WTC11 (cell line): ENCODE measurements around the gene BANK1. TPM values are rescaled to one million over a fixed set of nuclear protein-coding genes. Genes with fewer than 3 reads are reported as not detected.

Experiments
- ATAC-seq: fragments of 200-7000 bp; cut with Tn5 transposase; 2 replicates; pipeline ENCODE4 v1.10.0; 2021; ENCODE audit warnings: mild to moderate bottlenecking, moderate library complexity
- CTCF ChIA-PET: fragments of 300-600 bp; sonication (Branson Sonifier 250); formaldehyde crosslinking; loops from one replicate; lab custom pipeline; 2021; ENCODE audit warnings: antibody characterized with exemption; lab: Charles Lee
- POLR2A ChIA-PET: fragments of 350-600 bp; sonication (Branson Sonifier 250); formaldehyde crosslinking; loops from one replicate; lab custom pipeline; 2021; ENCODE audit warnings: antibody characterized with exemption; lab: Charles Lee
- DNase-seq: peaks from one replicate; pipeline ENCODE4 v3.0.0; 2021; ENCODE audit warnings: low spot score
- H3K27ac Mint-ChIP-seq: 2 replicates; pipeline ENCODE4 v1.8.0; 2021; ENCODE audit warnings: mixed read lengths
- H3K27me3 Mint-ChIP-seq: 2 replicates; pipeline ENCODE4 v1.8.0; 2021; ENCODE audit warnings: low read depth, mild to moderate bottlenecking, moderate library complexity, mixed read lengths
- H3K36me3 Mint-ChIP-seq: 2 replicates; pipeline ENCODE4 v1.8.0; 2021; ENCODE audit warnings: mixed read lengths
- H3K4me1 Mint-ChIP-seq: 2 replicates; pipeline ENCODE4 v1.8.0; 2022; ENCODE audit warnings: mixed read lengths
- H3K4me3 Mint-ChIP-seq: 2 replicates; pipeline ENCODE4 v1.8.0; 2021; ENCODE audit warnings: mild to moderate bottlenecking, moderate library complexity, mixed read lengths
- H3K9me3 Mint-ChIP-seq: 2 replicates; pipeline ENCODE4 v1.8.0; 2021; ENCODE audit warnings: mixed read lengths
- AR ChIP-seq: fragments of 250-450 bp; sonication (Bioruptor Pico); IDR thresholded peaks from 2 replicates; pipeline ENCODE4 v1.9.0; 2021; ENCODE audit warnings: mild to moderate bottlenecking
- ATF1 ChIP-seq: sonication (generic); formaldehyde crosslinking; IDR thresholded peaks from 2 replicates; pipeline ENCODE4 v1.8.1; 2023; ENCODE audit warnings: mild to moderate bottlenecking, moderate library complexity, missing genetic modification reagents
- CREM ChIP-seq: sonication (generic); formaldehyde crosslinking; IDR thresholded peaks from 2 replicates; pipeline ENCODE4 v1.8.1; 2022; ENCODE audit warnings: mild to moderate bottlenecking, missing genetic modification reagents, moderate library complexity
- E2F5 ChIP-seq: sonication (generic); formaldehyde crosslinking; IDR thresholded peaks from 2 replicates; pipeline ENCODE4 v1.8.1; 2022; ENCODE audit warnings: mild to moderate bottlenecking, moderate library complexity, missing genetic modification reagents
- EMX1 ChIP-seq: fragments of 250-450 bp; sonication (Bioruptor Pico); IDR thresholded peaks from 2 replicates; pipeline ENCODE4 v1.8.0; 2021; ENCODE audit warnings: mild to moderate bottlenecking
- ETV6 ChIP-seq: sonication (generic); formaldehyde crosslinking; IDR thresholded peaks from 2 replicates; pipeline ENCODE4 v1.8.1; 2022; ENCODE audit warnings: mild to moderate bottlenecking, missing genetic modification reagents
- GTF2I ChIP-seq: fragments of 250-450 bp; sonication (Bioruptor Pico); conservative IDR thresholded peaks from 2 replicates; pipeline ENCODE4 v1.4.0; 2021; ENCODE audit warnings: mild to moderate bottlenecking
- JUN ChIP-seq: sonication (generic); formaldehyde crosslinking; IDR thresholded peaks from 2 replicates; pipeline ENCODE4 v1.8.0; 2023; ENCODE audit warnings: mild to moderate bottlenecking, missing genetic modification reagents
- NFATC4 ChIP-seq: fragments of 250-450 bp; sonication (Bioruptor Pico); IDR thresholded peaks from 2 replicates; pipeline ENCODE4 v1.9.0; 2021; ENCODE audit warnings: mild to moderate bottlenecking
- NFYB ChIP-seq: sonication (generic); formaldehyde crosslinking; conservative IDR thresholded peaks from 2 replicates; pipeline ENCODE4 v1.8.0; 2022; ENCODE audit warnings: low read depth, missing genetic modification reagents
- OVOL2 ChIP-seq: fragments of 250-450 bp; sonication (Bioruptor Pico); IDR thresholded peaks from 2 replicates; pipeline ENCODE4 v1.9.0; 2021; ENCODE audit warnings: mild to moderate bottlenecking, borderline replicate concordance
- PRDM15 ChIP-seq: sonication (generic); formaldehyde crosslinking; IDR thresholded peaks from 2 replicates; pipeline ENCODE4 v1.8.0; 2022; ENCODE audit warnings: missing genetic modification reagents
- SMAD3 ChIP-seq: sonication (generic); formaldehyde crosslinking; IDR thresholded peaks from 2 replicates; pipeline ENCODE4 v1.8.0; 2022; ENCODE audit warnings: missing genetic modification reagents, mild to moderate bottlenecking, borderline replicate concordance
- SOX15 ChIP-seq: fragments of 250-450 bp; sonication (Bioruptor Pico); IDR thresholded peaks from 2 replicates; pipeline ENCODE4 v1.9.0; 2021; ENCODE audit warnings: mild to moderate bottlenecking
- USF2 ChIP-seq: sonication (generic); formaldehyde crosslinking; IDR thresholded peaks from 2 replicates; pipeline ENCODE4 v1.8.1; 2023; ENCODE audit warnings: mild to moderate bottlenecking, missing genetic modification reagents, moderate library complexity
- ZNF121 ChIP-seq: sonication (generic); formaldehyde crosslinking; IDR thresholded peaks from 2 replicates; pipeline ENCODE4 v1.8.0; 2023; ENCODE audit warnings: missing genetic modification reagents
- ZNF219 ChIP-seq: sonication (generic); formaldehyde crosslinking; IDR thresholded peaks from 2 replicates; pipeline ENCODE4 v1.8.0; 2023; ENCODE audit warnings: missing genetic modification reagents, mild to moderate bottlenecking, borderline replicate concordance
- ZNF232 ChIP-seq: sonication (generic); formaldehyde crosslinking; IDR thresholded peaks from 2 replicates; pipeline ENCODE4 v1.8.0; 2022; ENCODE audit warnings: mild to moderate bottlenecking, missing genetic modification reagents
- ZNF317 ChIP-seq: sonication (generic); formaldehyde crosslinking; IDR thresholded peaks from 2 replicates; pipeline ENCODE4 v1.8.1; 2023; ENCODE audit warnings: low read depth, mild to moderate bottlenecking, moderate library complexity, missing genetic modification reagents, borderline replicate concordance
- ZNF416 ChIP-seq: fragments of 250-450 bp; sonication (Bioruptor Pico); IDR thresholded peaks from 2 replicates; pipeline ENCODE4 v1.9.0; 2021; ENCODE audit warnings: mild to moderate bottlenecking, inconsistent platforms
- total RNA-seq: library from RNA; stranded (reverse); gene quantifications from 3 replicates; pipeline ENCODE4 v1.2.3, GENCODE V29; 2021

The BANK1 gene
- total RNA-seq, 1 experiment from 2014 or later: 0.68 TPM

- H3K36me3 Mint-ChIP-seq: no peaks in the 10 kb centered on the region
- H3K27ac Mint-ChIP-seq: no peak overlapping the region
- TF ChIP-seq E2F5 (CRISPR knock-in tag) (no peak), OVOL2 (CRISPR knock-in tag) (no peak), ATF1 (CRISPR knock-in tag) (no peak), AR (CRISPR knock-in tag) (no peak)
- ChIA-PET CTCF (no interaction called here), POLR2A (interaction anchor here (0.7 kb wide), 1 partner anchor 99 kb away, joined by 3 read pairs; no protein-coding TSS in a partner anchor)
- no peaks in the 10 kb centered on the region for H3K27me3 Mint-ChIP-seq
- no peak for ATAC-seq
- DNase-seq: no peak
- no peaks in the 10 kb centered on the region for H3K4me1 Mint-ChIP-seq
- no peak overlapping the region for H3K4me3 Mint-ChIP-seq
- H3K9me3 Mint-ChIP-seq: peaks cover 18% of the 10 kb centered on the region
These were observed 27.8 kb downstream of the BANK1 start for GRCh38 chr4:101818362-101818761.

GRCh38 chr4:101823864-101824263 is 33.3 kb downstream of the BANK1 start:
- Mint-ChIP-seq H3K36me3 (no peaks in the 10 kb centered on the region), H3K9me3 (peaks cover 18% of the 10 kb centered on the region), H3K27ac (no peak overlapping the region), H3K4me3 (no peak overlapping the region), H3K4me1 (no peaks in the 10 kb centered on the region), H3K27me3 (no peaks in the 10 kb centered on the region)
- DNase-seq: no peak
- TF ChIP-seq NFYB (CRISPR knock-in tag) (no peak), ZNF317 (CRISPR knock-in tag) (no peak), GTF2I (CRISPR knock-in tag) (no peak), JUN (no peak), ZNF416 (CRISPR knock-in tag) (no peak), CREM (CRISPR knock-in tag) (no peak), ZNF121 (CRISPR knock-in tag) (no peak), ETV6 (CRISPR knock-in tag) (no peak), ZNF232 (CRISPR knock-in tag) (no peak), USF2 (CRISPR knock-in tag) (no peak), SMAD3 (CRISPR knock-in tag) (no peak), ZNF219 (CRISPR knock-in tag) (no peak), NFATC4 (CRISPR knock-in tag) (no peak), PRDM15 (CRISPR knock-in tag) (no peak), SOX15 (no peak), EMX1 (CRISPR knock-in tag) (no peak)
- ChIA-PET POLR2A (no interaction called here), CTCF (no interaction called here)
- no peak for ATAC-seq
